HEK293 (cell line): Measurements from ENCODE around the gene TRIM26.
"Not testable (repeated sequence)": the region's sequence is repeated elsewhere in the genome, so short reads cannot be mapped to it uniquely, and the experiment has no call there.

Experiments used
- CTCF ChIA-PET: fragments of 350-600 bp; formaldehyde crosslinking; extraction: SDS; loops from one replicate; lab custom pipeline; 2021; ENCODE audit warnings: antibody characterized with exemption; lab: Yijun Ruan, JAX
- POLR2A ChIA-PET: fragments of 300-600 bp; formaldehyde crosslinking; extraction: SDS; loops from one replicate; lab custom pipeline; 2020; ENCODE audit warnings: antibody characterized with exemption, inconsistent platforms; lab: Yijun Ruan, JAX
- H3K27ac ChIP-seq: fragments of 200-500 bp; sonication (Bioruptor generic); 2 replicates; pipeline ENCODE4 v1.5.1; 2014; ENCODE audit warnings: low read depth, low read length, control low read depth, inconsistent platforms; ENCODE audit errors: extremely low read depth
- H3K36me3 ChIP-seq, 2 experiments: fragments of 200-500 bp in 1 of 2; sonication (Bioruptor generic) in 1 of 2; 1 replicate in 1 of 2; 2 replicates in 1 of 2; pipeline ENCODE4 v1.5.1; 2014 to 2017; ENCODE audit warnings: inconsistent platforms in 2 of 2, low read length in 2 of 2; ENCODE audit not compliant: control insufficient read depth in 2 of 2, insufficient read depth in 1 of 2
- H3K4me1 ChIP-seq: fragments of 200-500 bp; sonication (Bioruptor generic); 2 replicates; pipeline ENCODE4 v1.5.1; 2014; ENCODE audit warnings: mild to moderate bottlenecking, low read length, inconsistent platforms; ENCODE audit not compliant: control insufficient read depth, insufficient read depth
- H3K4me3 ChIP-seq: 2 replicates; pipeline ENCODE4 v1.5.1; 2011; ENCODE audit warnings: low read depth, mild to moderate bottlenecking, control low read depth, low read length, moderate library complexity
- H3K9me3 ChIP-seq: fragments of 200-500 bp; sonication (Bioruptor generic); 2 replicates; pipeline ENCODE4 v1.5.1; 2014; ENCODE audit warnings: low read depth, low read length, inconsistent platforms; ENCODE audit not compliant: control insufficient read depth, insufficient read depth
- HIC1 ChIP-seq: fragments of 450-650 bp; formaldehyde crosslinking; IDR thresholded peaks from 2 replicates; pipeline ENCODE4 v1.5.1; 2016; ENCODE audit warnings: missing biosample characterization, missing genetic modification characterization
- HOXD13 ChIP-seq: sonication (generic); formaldehyde crosslinking; IDR thresholded peaks from 2 replicates; pipeline ENCODE4 v1.8.0; 2022; ENCODE audit warnings: missing genetic modification reagents, borderline replicate concordance
- KLF1 ChIP-seq: fragments of 450-650 bp; formaldehyde crosslinking; IDR thresholded peaks from 2 replicates; pipeline ENCODE4 v1.5.1; 2016; ENCODE audit warnings: missing biosample characterization, missing genetic modification characterization
- MZF1 ChIP-seq: fragments of 450-650 bp; formaldehyde crosslinking; IDR thresholded peaks from 2 replicates; pipeline ENCODE4 v1.5.1; 2017; ENCODE audit warnings: missing biosample characterization, missing genetic modification characterization, borderline replicate concordance
- SALL2 ChIP-seq: fragments of 450-650 bp; formaldehyde crosslinking; IDR thresholded peaks from 2 replicates; pipeline ENCODE4 v1.5.0; 2017; ENCODE audit warnings: missing biosample characterization, mild to moderate bottlenecking, missing genetic modification characterization, borderline replicate concordance
- ZBTB11 ChIP-seq: fragments of 450-650 bp; formaldehyde crosslinking; conservative IDR thresholded peaks from 2 replicates; pipeline ENCODE4 v1.5.1; 2016; ENCODE audit warnings: low read depth, missing biosample characterization, missing genetic modification characterization
- ZBTB20 ChIP-seq: fragments of 450-650 bp; formaldehyde crosslinking; IDR thresholded peaks from 2 replicates; pipeline ENCODE4 v1.5.1; 2016; ENCODE audit warnings: missing biosample characterization, missing genetic modification characterization
- ZIC2 ChIP-seq: fragments of 450-650 bp; formaldehyde crosslinking; IDR thresholded peaks from 2 replicates; pipeline ENCODE4 v1.5.1; 2016; ENCODE audit warnings: missing biosample characterization, missing genetic modification characterization
- ZNF146 ChIP-seq: fragments of 450-650 bp; formaldehyde crosslinking; IDR thresholded peaks from 2 replicates; pipeline ENCODE4 v1.5.1; 2016; ENCODE audit warnings: missing biosample characterization, missing genetic modification characterization
- ZNF169 ChIP-seq: fragments of 450-650 bp; formaldehyde crosslinking; IDR thresholded peaks from 2 replicates; pipeline ENCODE4 v1.5.1; 2016; ENCODE audit warnings: missing biosample characterization, missing genetic modification characterization
- ZNF23 ChIP-seq: fragments of 450-650 bp; formaldehyde crosslinking; IDR thresholded peaks from 2 replicates; pipeline ENCODE4 v1.5.1; 2016; ENCODE audit warnings: missing biosample characterization, missing genetic modification characterization, borderline replicate concordance
- ZNF311 ChIP-seq: fragments of 450-650 bp; formaldehyde crosslinking; IDR thresholded peaks from 2 replicates; pipeline ENCODE4 v1.5.1; 2017; ENCODE audit warnings: missing biosample characterization, missing genetic modification characterization, borderline replicate concordance
- ZNF324 ChIP-seq: fragments of 450-650 bp; formaldehyde crosslinking; IDR thresholded peaks from 2 replicates; pipeline ENCODE4 v1.5.1; 2016; ENCODE audit warnings: missing biosample characterization, missing genetic modification characterization
- ZNF391 ChIP-seq: fragments of 450-650 bp; formaldehyde crosslinking; IDR thresholded peaks from 2 replicates; pipeline ENCODE4 v1.5.1; 2016; ENCODE audit warnings: low read depth, missing biosample characterization, missing genetic modification characterization, borderline replicate concordance
- ZNF394 ChIP-seq: fragments of 450-650 bp; formaldehyde crosslinking; IDR thresholded peaks from 2 replicates; pipeline ENCODE4 v1.5.1; 2016; ENCODE audit warnings: missing biosample characterization, missing genetic modification characterization, mild to moderate bottlenecking, moderate library complexity, borderline replicate concordance
- ZNF521 ChIP-seq: fragments of 450-650 bp; formaldehyde crosslinking; IDR thresholded peaks from 2 replicates; pipeline ENCODE4 v1.5.1; 2017; ENCODE audit warnings: missing biosample characterization, mild to moderate bottlenecking, missing genetic modification characterization
- ZNF658 ChIP-seq: fragments of 450-650 bp; formaldehyde crosslinking; IDR thresholded peaks from 2 replicates; pipeline ENCODE4; 2016; ENCODE audit warnings: missing biosample characterization, missing genetic modification characterization
- ZNF707 ChIP-seq: fragments of 450-650 bp; formaldehyde crosslinking; IDR thresholded peaks from 2 replicates; pipeline ENCODE4 v1.5.1; 2016; ENCODE audit warnings: missing biosample characterization, missing genetic modification characterization

Gene TRIM26

GRCh38 chr6:30140240-30140639 is 73.0 kb downstream of the TRIM26 start:
- H3K27ac ChIP-seq, POLR2A ChIA-PET, H3K4me3 ChIP-seq, H3K36me3 ChIP-seq, H3K4me1 ChIP-seq, H3K9me3 ChIP-seq: not testable (repeated sequence)
- peak; percentile 84 for TF ChIP-seq ZNF146 (tag by site-specific recombination)
- CTCF ChIA-PET: interaction anchor here (9.3 kb wide), 1 partner anchor 9 kb away, joined by 126 read pairs; no protein-coding TSS in a partner anchor

DNA sequence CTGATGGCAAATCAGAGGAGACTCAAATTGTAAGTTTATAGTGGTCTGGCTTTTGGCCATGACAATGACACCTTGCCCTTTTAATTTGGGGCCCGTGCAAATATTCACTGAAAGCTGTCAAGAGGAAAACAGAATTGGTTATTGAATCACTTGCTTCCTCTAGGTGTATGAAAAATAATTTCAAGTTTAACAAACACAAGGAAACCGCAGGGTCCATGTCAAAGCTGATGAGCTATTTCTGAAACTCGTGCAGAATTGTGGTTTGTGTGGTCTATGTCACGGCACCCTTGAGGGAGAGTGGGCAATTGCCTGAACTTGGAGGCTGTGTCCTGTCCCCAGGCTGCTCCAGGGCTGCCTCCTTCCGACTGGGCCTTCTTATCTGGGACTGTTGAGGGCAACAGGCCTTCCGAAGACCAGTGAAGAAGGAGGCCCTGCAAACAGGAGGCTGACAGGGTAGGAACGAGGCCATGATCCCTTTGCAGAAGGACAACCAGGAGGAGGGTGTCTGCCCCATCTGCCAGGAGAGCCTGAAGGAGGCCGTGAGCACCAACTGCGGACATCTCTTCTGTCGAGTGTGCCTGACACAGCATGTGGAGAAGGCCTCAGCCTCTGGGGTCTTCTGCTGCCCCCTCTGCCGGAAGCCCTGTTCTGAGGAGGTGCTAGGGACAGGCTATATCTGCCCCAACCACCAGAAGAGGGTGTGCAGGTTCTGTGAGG is 76.5 kb downstream of the TRIM26 start:
- POLR2A ChIA-PET: no interaction called here

DNA sequence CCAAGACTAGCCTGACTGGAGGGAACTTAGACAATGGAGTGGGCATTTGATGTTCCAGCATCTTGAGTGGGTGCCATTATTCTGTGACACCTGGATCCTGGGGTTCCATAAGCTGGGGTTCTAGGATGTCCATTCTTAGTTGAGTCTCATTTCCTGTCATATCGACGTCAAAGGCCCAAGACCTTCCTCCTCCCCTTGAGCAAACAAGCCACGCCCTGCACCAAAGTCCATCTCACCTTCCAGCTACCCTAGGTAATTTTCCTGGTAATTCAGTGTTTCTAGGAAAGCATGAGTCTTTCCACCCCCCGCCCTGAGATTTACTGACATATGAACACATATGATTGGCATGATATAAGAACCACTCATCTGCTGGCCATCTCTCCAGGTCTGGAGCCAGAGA is 77.4 kb downstream of the TRIM26 start, which contains the start of gene TRIM40:
Gene TRIM40 (plus strand): TSS at position 384 of the 400 bp plus-strand sequence. CDS start 897 bp downstream, outside the sequence.
- ChIA-PET CTCF (interaction anchor here (0.7 to 8.4 kb wide), 3 partner anchors 13 to 1358 kb away, joined by 3 to 200 read pairs (median 6); no protein-coding TSS in a partner anchor), POLR2A (no interaction called here)
- TF ChIP-seq ZBTB11 (tag by site-specific recombination): no peak
- no peak for TF ChIP-seq ZNF311 (tag by site-specific recombination)
- peak; percentile 48 for TF ChIP-seq KLF1 (tag by site-specific recombination)
- no peak for TF ChIP-seq ZBTB20
- TF ChIP-seq MZF1 (tag by site-specific recombination): no peak
- TF ChIP-seq ZNF23 (tag by site-specific recombination): no peak
- no peaks in the 10 kb centered on the region for H3K9me3 ChIP-seq
- no peak within 1 kb of the TSS for H3K27ac ChIP-seq
- H3K36me3 ChIP-seq: no peaks in the 10 kb centered on the region
- no peaks in the 10 kb centered on the region for H3K4me1 ChIP-seq
- no peak within 1 kb of the TSS for H3K4me3 ChIP-seq

More for the DNA sequence above, 76.5 kb downstream of the TRIM26 start:
- TF ChIP-seq HOXD13 (CRISPR knock-in tag) (no peak), ZNF707 (tag by site-specific recombination) (peak; percentile 72)
- no peaks in the 10 kb centered on the region for H3K36me3 ChIP-seq
- H3K4me3 ChIP-seq: no peak overlapping the region
- no peaks in the 10 kb centered on the region for H3K9me3 ChIP-seq
- no peaks in the 10 kb centered on the region for H3K4me1 ChIP-seq
- CTCF ChIA-PET: interaction anchor here (1.2 to 8.4 kb wide), 2 partner anchors 14 to 32 kb away, joined by 6 to 200 read pairs; no protein-coding TSS in a partner anchor
- no peak overlapping the region for H3K27ac ChIP-seq

DNA sequence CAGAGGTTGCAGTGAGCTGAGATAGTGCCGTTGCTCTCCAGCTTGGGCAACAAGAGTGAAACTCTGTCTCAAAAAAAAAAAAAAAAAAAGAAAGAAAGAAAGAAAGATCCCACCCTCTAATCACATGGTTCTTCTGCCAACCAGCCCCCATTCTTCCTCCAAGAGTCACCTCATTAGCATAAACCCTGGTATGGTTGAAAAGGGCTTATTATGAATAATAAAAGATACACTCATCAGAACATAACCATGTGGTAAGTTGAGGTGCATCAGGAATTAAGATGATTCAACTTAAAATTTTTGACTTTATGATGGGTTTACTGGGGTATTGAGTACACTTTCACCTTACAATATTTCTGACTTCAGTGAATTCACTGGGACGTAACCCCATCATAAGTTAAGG is 78.1 kb downstream of the TRIM26 start:
- H3K36me3 ChIP-seq: no peaks in the 10 kb centered on the region
- ChIA-PET CTCF (interaction anchor here (0.7 to 8.4 kb wide), 3 partner anchors 12 to 1358 kb away, joined by 3 to 200 read pairs (median 6); no protein-coding TSS in a partner anchor), POLR2A (interaction anchor here (0.6 kb wide), 1 partner anchor 11 kb away, joined by 4 read pairs; no protein-coding TSS in a partner anchor)
- H3K9me3 ChIP-seq: no peaks in the 10 kb centered on the region
- no peaks in the 10 kb centered on the region for H3K4me1 ChIP-seq
- no peak overlapping the region for H3K27ac ChIP-seq
- no peak for TF ChIP-seq ZNF391
- no peak for TF ChIP-seq ZIC2 (tag by site-specific recombination)
- TF ChIP-seq ZNF658 (tag by site-specific recombination): no peak
- TF ChIP-seq ZNF324: no peak
- no peak for TF ChIP-seq ZNF394
- TF ChIP-seq ZNF169 (tag by site-specific recombination): no peak
- no peak for TF ChIP-seq HIC1 (tag by site-specific recombination)
- TF ChIP-seq ZNF521 (tag by site-specific recombination): no peak
- no peak for TF ChIP-seq SALL2 (tag by site-specific recombination)
- H3K4me3 ChIP-seq: no peak overlapping the region
